Retinal pigment epithelial cell (primary cell): Measurements from ENCODE around the gene CC2D1A.

Experiments
- DNase-seq: peaks from one replicate; pipeline ENCODE4 v3.0.0-alpha.2; 2010; ENCODE audit warnings: low read depth
- H3K4me3 ChIP-seq: 2 replicates; pipeline ENCODE4 v1.5.1; 2011; ENCODE audit warnings: mild to moderate bottlenecking, low read length, control low read depth, moderate library complexity
- TF ChIP-seq, protein P1 (sequence below): conservative IDR thresholded peaks from 2 replicates; pipeline ENCODE4 v1.5.1; 2011; ENCODE audit warnings: low read depth, low read length, control low read depth, inconsistent platforms

The CC2D1A gene

DNA sequence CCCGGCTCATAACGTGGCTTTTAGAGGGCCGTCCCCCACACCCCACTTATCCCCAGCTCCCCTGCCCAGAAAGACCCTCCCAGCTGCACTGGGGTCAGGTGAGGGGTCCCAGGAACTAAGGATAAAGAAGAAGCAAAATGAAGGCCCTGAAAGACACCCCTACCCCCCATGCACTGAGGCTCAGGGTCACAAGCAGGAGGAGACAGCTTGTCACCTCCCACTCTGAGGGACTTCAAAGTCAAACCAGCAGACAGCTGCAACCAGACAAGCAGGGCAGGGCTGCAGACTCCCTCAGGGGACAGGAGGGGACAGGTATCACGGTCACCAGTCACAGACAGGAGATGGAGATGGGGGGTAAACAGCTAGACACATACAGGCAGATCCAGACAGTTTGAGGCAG, 35.1 kb upstream of the CC2D1A start:
- TF ChIP-seq, protein P1, sequence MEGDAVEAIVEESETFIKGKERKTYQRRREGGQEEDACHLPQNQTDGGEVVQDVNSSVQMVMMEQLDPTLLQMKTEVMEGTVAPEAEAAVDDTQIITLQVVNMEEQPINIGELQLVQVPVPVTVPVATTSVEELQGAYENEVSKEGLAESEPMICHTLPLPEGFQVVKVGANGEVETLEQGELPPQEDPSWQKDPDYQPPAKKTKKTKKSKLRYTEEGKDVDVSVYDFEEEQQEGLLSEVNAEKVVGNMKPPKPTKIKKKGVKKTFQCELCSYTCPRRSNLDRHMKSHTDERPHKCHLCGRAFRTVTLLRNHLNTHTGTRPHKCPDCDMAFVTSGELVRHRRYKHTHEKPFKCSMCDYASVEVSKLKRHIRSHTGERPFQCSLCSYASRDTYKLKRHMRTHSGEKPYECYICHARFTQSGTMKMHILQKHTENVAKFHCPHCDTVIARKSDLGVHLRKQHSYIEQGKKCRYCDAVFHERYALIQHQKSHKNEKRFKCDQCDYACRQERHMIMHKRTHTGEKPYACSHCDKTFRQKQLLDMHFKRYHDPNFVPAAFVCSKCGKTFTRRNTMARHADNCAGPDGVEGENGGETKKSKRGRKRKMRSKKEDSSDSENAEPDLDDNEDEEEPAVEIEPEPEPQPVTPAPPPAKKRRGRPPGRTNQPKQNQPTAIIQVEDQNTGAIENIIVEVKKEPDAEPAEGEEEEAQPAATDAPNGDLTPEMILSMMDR: no peak
- no peak overlapping the region for H3K4me3 ChIP-seq
- no peak for DNase-seq

DNA sequence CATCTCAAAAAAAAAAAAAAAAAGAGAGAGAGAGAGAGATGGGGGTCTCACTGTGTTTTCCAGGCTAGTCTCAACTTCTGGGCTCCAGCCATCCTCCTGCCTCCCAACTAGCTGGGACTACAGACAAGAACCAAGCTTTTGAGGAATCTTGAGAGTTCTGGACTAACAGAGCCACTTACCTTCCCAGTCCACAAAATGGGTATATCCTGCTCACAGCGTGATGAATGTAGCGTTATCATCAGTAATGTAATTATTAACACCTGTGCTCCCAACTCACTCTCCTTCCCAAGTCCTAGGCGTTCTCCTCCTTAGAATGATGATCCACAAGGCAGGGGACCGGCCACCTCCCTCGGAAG, 33.7 kb upstream of the CC2D1A start:
- H3K4me3 ChIP-seq: peak overlapping the region; percentile 53

DNA sequence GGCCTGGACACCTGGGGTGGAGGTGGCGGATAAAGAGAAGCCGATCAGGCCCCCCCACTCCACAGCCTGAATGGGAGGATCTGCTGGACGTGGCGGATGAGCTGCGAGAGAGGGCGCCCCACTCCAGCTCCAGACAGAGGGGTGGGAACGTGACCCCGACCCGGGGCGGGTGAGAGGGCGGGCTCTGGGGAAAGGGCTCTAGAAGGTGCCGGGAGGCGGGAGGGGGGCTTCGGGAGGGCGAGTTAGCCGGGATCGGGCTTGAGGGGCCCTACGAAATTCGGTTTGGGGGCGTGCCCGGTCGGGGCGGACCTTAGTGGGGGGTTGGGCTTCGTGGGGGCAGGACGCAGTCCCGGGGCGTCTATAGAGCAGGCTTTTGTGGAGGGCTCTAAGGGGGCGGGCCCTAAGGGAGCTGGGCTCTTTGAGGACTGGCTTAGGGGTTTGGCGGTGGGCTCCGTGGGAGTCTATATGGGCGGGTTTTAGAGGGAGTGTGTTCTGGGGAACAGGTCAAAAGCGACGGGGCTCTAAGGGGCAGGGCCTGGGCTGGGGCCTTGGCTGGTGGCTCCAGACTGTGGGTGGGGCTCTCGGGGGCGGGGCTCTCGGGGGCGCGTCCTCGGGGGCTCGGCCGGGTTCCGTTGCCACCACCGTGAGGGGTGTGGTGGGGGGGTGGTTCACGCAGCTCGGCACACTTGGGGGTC, 33.2 kb upstream of the CC2D1A start:
- TF ChIP-seq, protein P1: peak; percentile 36
- H3K4me3 ChIP-seq: peak overlapping the region; percentile 53

More for the DNA sequence above, 33.7 kb upstream of the CC2D1A start:
- DNase-seq: no peak
- TF ChIP-seq, protein P1: no peak

DNA sequence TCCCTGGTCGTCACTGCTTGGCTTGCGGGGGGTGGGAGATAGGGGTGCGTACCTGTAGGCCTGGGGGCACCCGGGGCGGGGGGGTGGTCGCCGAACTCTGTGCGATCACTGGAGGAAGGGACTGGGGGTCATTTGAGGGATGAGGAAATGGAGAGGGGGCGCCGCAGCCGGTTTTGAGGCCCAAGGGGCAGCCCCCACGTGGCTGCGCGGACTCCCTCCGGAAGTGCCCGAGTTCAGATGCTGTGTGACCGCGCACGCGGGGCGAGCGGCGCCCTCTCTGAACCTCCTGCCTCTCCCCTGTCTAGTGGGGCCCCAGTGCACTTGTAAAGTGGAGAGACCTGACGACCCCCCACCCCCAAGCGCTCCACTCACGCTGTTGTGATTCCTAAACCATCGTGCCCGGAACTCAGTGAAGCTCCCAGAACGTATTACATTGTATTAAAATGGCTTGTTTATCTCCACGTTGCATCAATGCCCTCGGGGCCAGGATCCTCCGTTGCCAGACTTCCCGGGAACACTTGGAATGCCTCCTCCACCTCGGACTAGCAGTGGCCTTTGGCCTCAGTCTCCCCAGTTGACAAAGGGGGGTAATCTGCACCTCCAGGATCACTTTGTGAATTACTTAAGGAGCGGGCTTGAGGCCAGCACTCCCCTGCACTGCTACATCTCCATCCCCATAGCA, 32.0 kb upstream of the CC2D1A start:
- TF ChIP-seq, protein P1: no peak
- H3K4me3 ChIP-seq: no peak overlapping the region

More for the DNA sequence above, 33.2 kb upstream of the CC2D1A start:
- DNase-seq: no peak

DNA sequence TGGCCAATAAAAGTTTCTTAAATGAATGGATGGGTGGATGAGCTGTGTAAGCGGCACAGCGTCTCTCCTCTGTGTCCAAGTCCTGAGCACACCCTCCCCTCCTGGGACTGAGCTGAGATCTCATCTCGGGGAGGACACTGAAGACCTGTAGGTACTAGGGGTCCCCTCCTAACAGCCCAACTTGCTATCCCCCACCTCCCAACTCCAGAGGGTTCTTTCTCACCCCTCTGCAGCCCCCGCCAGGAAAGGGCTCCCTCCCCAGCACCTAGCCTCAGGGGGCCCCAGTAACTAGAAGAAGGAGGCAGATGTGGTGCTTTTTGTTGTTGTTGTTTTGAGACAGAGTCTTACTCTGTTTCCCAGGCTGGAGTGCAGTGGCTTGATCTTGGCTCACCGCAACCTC, 30.2 kb upstream of the CC2D1A start:
- TF ChIP-seq, protein P1: no peak
- no peak overlapping the region for H3K4me3 ChIP-seq
- DNase-seq: no peak

More for the DNA sequence above, 32.0 kb upstream of the CC2D1A start:
- DNase-seq: no peak

DNA sequence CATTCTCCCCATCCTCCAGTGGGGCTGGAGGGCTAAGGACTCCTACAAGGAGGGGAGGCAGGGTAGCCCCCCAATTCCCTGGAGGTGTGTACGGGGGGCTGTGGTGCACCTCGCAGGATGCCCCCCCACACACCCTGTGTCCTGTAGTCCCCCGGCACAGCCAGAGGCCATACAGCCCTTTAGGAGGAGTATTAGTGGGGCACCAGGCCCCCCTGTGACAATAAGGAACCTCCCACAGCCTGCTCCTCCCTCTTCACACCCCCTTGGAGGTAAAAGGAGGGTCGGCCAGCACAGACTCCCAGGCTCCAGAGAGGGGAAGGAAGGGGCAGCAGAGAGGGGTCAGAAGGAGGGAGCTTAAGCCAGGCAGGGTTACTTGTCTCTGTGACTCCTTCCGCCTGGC, 29.2 kb upstream of the CC2D1A start, which contains the start of gene NANOS3:
NANOS3 (plus strand) TSS at position 301 of the 400 bp plus-strand sequence. CDS start 115 bp downstream, outside the sequence.
- TF ChIP-seq, protein P1: no peak
- no peak within 1 kb of the TSS for H3K4me3 ChIP-seq
- no peak for DNase-seq

DNA sequence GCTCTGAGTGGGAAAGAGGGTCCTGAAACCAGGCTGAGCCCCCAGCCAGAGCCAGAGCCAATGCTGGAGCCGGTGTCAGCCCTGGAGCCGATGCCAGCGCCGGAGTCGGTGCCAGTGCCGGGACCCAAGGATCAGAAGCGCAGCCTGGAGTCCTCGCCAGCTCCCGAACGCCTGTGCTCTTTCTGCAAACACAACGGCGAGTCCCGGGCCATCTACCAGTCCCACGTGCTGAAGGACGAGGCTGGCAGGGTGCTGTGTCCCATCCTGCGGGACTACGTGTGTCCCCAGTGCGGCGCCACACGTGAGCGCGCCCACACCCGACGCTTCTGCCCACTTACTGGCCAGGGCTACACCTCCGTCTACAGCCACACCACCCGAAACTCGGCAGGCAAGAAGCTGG, 28.7 kb upstream of the CC2D1A start:
- TF ChIP-seq, protein P1: no peak
- no peak for DNase-seq
- no peak overlapping the region for H3K4me3 ChIP-seq
